H1 (cell line): ENCODE results near the gene AKR1B1. TPM values are rescaled to one million over a fixed set of nuclear protein-coding genes. Genes with fewer than 3 reads are reported as not detected.

Experiments
- CTCF ChIA-PET: fragments of 300-600 bp; sonication (Branson Sonifier 250); formaldehyde crosslinking; loops from one replicate; lab custom pipeline; 2021; ENCODE audit not compliant: partially characterized antibody; lab: Charles Lee
- POLR2A ChIA-PET: fragments of 300-600 bp; sonication (Branson Sonifier 250); formaldehyde crosslinking; loops from one replicate; lab custom pipeline; 2021; ENCODE audit warnings: inconsistent platforms; ENCODE audit not compliant: partially characterized antibody; lab: Charles Lee
- DNase-seq, 2 experiments: peaks; one replicate each; pipeline versions ENCODE4 v3.0.0 to v3.0.0-alpha.2; 2010 to 2022; ENCODE audit warnings: low spot score in 2 of 2, low read depth in 1 of 2, mixed read lengths in 1 of 2
- FAIRE-seq: peaks from 2 replicates; lab custom pipeline; 2011; peaks lifted over from hg19 to GRCh38; lab: Jason Lieb, UNC
- H2AFZ ChIP-seq: 2 replicates; pipeline ENCODE4 v1.8.1; 2012; ENCODE audit warnings: low read length, inconsistent platforms
- H2AK5ac ChIP-seq: 2 replicates; pipeline ENCODE4 v1.6.1; 2013; ENCODE audit warnings: low read depth, low read length
- H2BK120ac ChIP-seq: replicated peaks from 2 replicates; pipeline ENCODE3; 2013; ENCODE audit warnings: low read depth, low read length, inconsistent platforms
- H2BK12ac ChIP-seq: 2 replicates; pipeline ENCODE4 v1.6.1; 2013; ENCODE audit warnings: low read depth, low read length
- H2BK15ac ChIP-seq: 2 replicates; pipeline ENCODE4 v1.6.1; 2013; ENCODE audit warnings: low read length
- H2BK20ac ChIP-seq: 2 replicates; pipeline ENCODE4 v1.6.1; 2013; ENCODE audit warnings: low read length
- H2BK5ac ChIP-seq: 2 replicates; pipeline ENCODE4 v1.6.1; 2013; ENCODE audit warnings: low read depth, low read length
- H3K14ac ChIP-seq: 2 replicates; pipeline ENCODE4 v1.6.1; 2013; ENCODE audit warnings: inconsistent platforms; ENCODE audit not compliant: insufficient read length
- H3K18ac ChIP-seq: 2 replicates; pipeline ENCODE4 v1.6.1; 2013; ENCODE audit warnings: low read length; ENCODE audit errors: extremely low read depth
- H3K23ac ChIP-seq: 2 replicates; pipeline ENCODE4 v1.6.1; 2013; ENCODE audit warnings: inconsistent platforms; ENCODE audit not compliant: insufficient read length
- H3K23me2 ChIP-seq: 2 replicates; pipeline ENCODE4 v1.6.1; 2013; ENCODE audit warnings: low read depth, low read length
- H3K27ac ChIP-seq: 2 replicates; pipeline ENCODE4 v1.6.1; 2011; ENCODE audit warnings: low read depth, low read length, inconsistent platforms
- H3K27me3 ChIP-seq, 4 experiments: replicated peaks in 1 of 4; 1 replicate in 1 of 4; 2 replicates in 3 of 4; pipeline versions ENCODE4 v1.6.1 to v1.8.1; 2011 to 2013; ENCODE audit warnings: low read length in 3 of 4, mild to moderate bottlenecking in 3 of 4, inconsistent platforms in 2 of 4, mixed read lengths in 2 of 4, moderate library complexity in 1 of 4; ENCODE audit not compliant: control insufficient read depth in 3 of 4, insufficient read depth in 3 of 4; ENCODE audit errors: extremely low read depth in 1 of 4
- H3K36me3 ChIP-seq, 4 experiments: 2 replicates each; pipeline versions ENCODE4 v1.6.1 to v1.8.1; 2011 to 2013; ENCODE audit warnings: mild to moderate bottlenecking in 4 of 4, low read length in 3 of 4, moderate library complexity in 2 of 4, control low read depth in 1 of 4, inconsistent platforms in 1 of 4; ENCODE audit not compliant: insufficient read depth in 4 of 4, control insufficient read depth in 2 of 4
- H3K4ac ChIP-seq: replicated peaks from 2 replicates; pipeline ENCODE3; 2013; ENCODE audit warnings: low read length, low read depth, mixed read lengths, inconsistent platforms; ENCODE audit not compliant: insufficient read length
- H3K4me1 ChIP-seq, 4 experiments: replicated peaks in 1 of 4; 1 replicate in 1 of 4; 2 replicates in 3 of 4; pipeline versions ENCODE4 v1.6.1 to v1.8.1; 2011 to 2013; ENCODE audit warnings: low read length in 3 of 4, inconsistent platforms in 2 of 4, mixed read lengths in 1 of 4; ENCODE audit not compliant: insufficient read depth in 4 of 4, control insufficient read depth in 3 of 4
- H3K4me2 ChIP-seq, 2 experiments: 2 replicates each; pipeline versions ENCODE4 v1.6.1 to v1.8.1; 2011 to 2013; ENCODE audit warnings: low read depth in 2 of 2, low read length in 2 of 2, control low read depth in 1 of 2, inconsistent platforms in 1 of 2, mild to moderate bottlenecking in 1 of 2; ENCODE audit not compliant: insufficient read depth in 1 of 2
- H3K4me3 ChIP-seq, 4 experiments: fragments of 200-600, 300-600 bp in 1 of 4; sonication (generic), shearing (Covaris generic), sonication (Bioruptor Twin) in 1 of 4; 2 replicates each; pipeline versions ENCODE4 v1.5.1 to v1.8.1; 2011 to 2016; ENCODE audit warnings: low read length in 4 of 4, low read depth in 3 of 4, control low read depth in 2 of 4, inconsistent platforms in 2 of 4, mild to moderate bottlenecking in 2 of 4, mixed read lengths in 1 of 4, moderate library complexity in 1 of 4; ENCODE audit not compliant: insufficient read depth in 2 of 4; ENCODE audit errors: extremely low read depth in 1 of 4
- H3K56ac ChIP-seq: replicated peaks from 2 replicates; pipeline ENCODE3; 2013; ENCODE audit warnings: low read depth, mild to moderate bottlenecking, mixed read lengths, low read length, inconsistent platforms; ENCODE audit not compliant: insufficient read length
- H3K79me1 ChIP-seq: 2 replicates; pipeline ENCODE4 v1.6.1; 2013; ENCODE audit warnings: low read depth, low read length, control low read depth
- H3K79me2 ChIP-seq, 2 experiments: 2 replicates each; pipeline versions ENCODE4 v1.6.1 to v1.8.1; 2012 to 2013; ENCODE audit warnings: low read length in 2 of 2, mild to moderate bottlenecking in 2 of 2, inconsistent platforms in 1 of 2; ENCODE audit not compliant: insufficient read depth in 2 of 2, control insufficient read depth in 1 of 2
- H3K9ac ChIP-seq, 4 experiments: replicated peaks in 1 of 4; 1 replicate in 1 of 4; 2 replicates in 3 of 4; pipeline versions ENCODE4 v1.6.1 to v1.8.1; 2011 to 2013; ENCODE audit warnings: low read depth in 3 of 4, low read length in 3 of 4, control low read depth in 2 of 4, mild to moderate bottlenecking in 2 of 4, moderate library complexity in 2 of 4, inconsistent platforms in 1 of 4; ENCODE audit errors: extremely low read depth in 1 of 4
- H3K9me3 ChIP-seq, 2 experiments: 2 replicates each; pipeline versions ENCODE4 v1.6.1 to v1.8.1; 2012 to 2013; ENCODE audit warnings: mild to moderate bottlenecking in 2 of 2, moderate library complexity in 2 of 2, control low read depth in 1 of 2, inconsistent platforms in 1 of 2, low read depth in 1 of 2, low read length in 1 of 2, mixed read lengths in 1 of 2; ENCODE audit not compliant: insufficient read depth in 2 of 2
- H4K20me1 ChIP-seq, 2 experiments: replicated peaks in 1 of 2; 2 replicates each; pipeline versions ENCODE3 to v1.8.1; 2011 to 2013; ENCODE audit warnings: inconsistent platforms in 2 of 2, low read length in 2 of 2, mild to moderate bottlenecking in 1 of 2; ENCODE audit not compliant: insufficient read depth in 2 of 2, control insufficient read depth in 1 of 2
- H4K5ac ChIP-seq: 2 replicates; pipeline ENCODE4 v1.6.1; 2013; ENCODE audit warnings: low read length, low read depth, mixed read lengths, inconsistent platforms; ENCODE audit not compliant: insufficient read length
- H4K8ac ChIP-seq: 2 replicates; pipeline ENCODE4 v1.8.0; 2013; ENCODE audit warnings: mild to moderate bottlenecking, moderate library complexity, low read length, inconsistent platforms; ENCODE audit not compliant: insufficient read depth; ENCODE audit errors: extremely low read depth
- H4K91ac ChIP-seq: replicated peaks from 2 replicates; pipeline ENCODE3; 2013; ENCODE audit warnings: low read length, mixed read lengths, inconsistent platforms; ENCODE audit not compliant: insufficient read length
- ASH2L ChIP-seq: fragments of 200-600, 300-600 bp; sonication (generic); IDR thresholded peaks from one replicate; pipeline ENCODE4 v1.7.1; 2017; ENCODE audit warnings: low read length
- CHD1 ChIP-seq: IDR thresholded peaks from 2 replicates; pipeline ENCODE4 v1.6.1; 2012; ENCODE audit warnings: low read depth, low read length, improper control_type of control experiment
- CREB1 ChIP-seq: IDR thresholded peaks from 2 replicates; pipeline ENCODE4 v1.6.1; 2012; ENCODE audit warnings: inconsistent platforms
- E2F6 ChIP-seq: IDR thresholded peaks from 2 replicates; pipeline ENCODE4 v1.6.1; 2012; ENCODE audit warnings: inconsistent platforms
- JUN ChIP-seq: IDR thresholded peaks from 2 replicates; pipeline ENCODE4 v1.6.1; 2011; ENCODE audit warnings: low read depth, mild to moderate bottlenecking, improper control_type of control experiment, low read length
- KDM4A ChIP-seq: IDR thresholded peaks from one replicate; pipeline ENCODE4 v1.7.1; 2012; ENCODE audit warnings: low read depth, mild to moderate bottlenecking, moderate library complexity, low read length, inconsistent platforms; ENCODE audit not compliant: severe bottlenecking
- NRF1 ChIP-seq: IDR thresholded peaks from 2 replicates; pipeline ENCODE4 v1.6.1; 2011; ENCODE audit warnings: mild to moderate bottlenecking, low read depth, low read length, improper control_type of control experiment
- POLR2A ChIP-seq, 2 experiments: IDR thresholded peaks; 1 replicate in 1 of 2; 2 replicates in 1 of 2; pipeline ENCODE4 v1.6.1; 2011; ENCODE audit warnings: low read depth in 2 of 2, low read length in 2 of 2, mild to moderate bottlenecking in 2 of 2; ENCODE audit errors: control extremely low read depth in 1 of 2
- SIN3A ChIP-seq, 2 experiments: IDR thresholded peaks in 1 of 2; conservative IDR thresholded peaks in 1 of 2; 2 replicates each; pipeline ENCODE4 v1.6.1; 2011 to 2012; ENCODE audit warnings: low read length in 2 of 2, improper control_type of control experiment in 1 of 2, low read depth in 1 of 2, mild to moderate bottlenecking in 1 of 2
- SIRT6 ChIP-seq: IDR thresholded peaks from one replicate; pipeline ENCODE4 v1.7.1; 2012; ENCODE audit warnings: low read length, inconsistent platforms
- SP4 ChIP-seq: IDR thresholded peaks from 2 replicates; pipeline ENCODE4 v1.6.1; 2012; ENCODE audit warnings: low read length, inconsistent platforms
- TBP ChIP-seq: IDR thresholded peaks from 2 replicates; pipeline ENCODE4 v1.6.1; 2011; ENCODE audit warnings: low read depth, low read length, improper control_type of control experiment
- TEAD4 ChIP-seq: IDR thresholded peaks from 2 replicates; pipeline ENCODE4 v1.6.1; 2012; ENCODE audit warnings: low read depth, low read length, inconsistent platforms, mixed read lengths
- YY1 ChIP-seq: IDR thresholded peaks from 2 replicates; pipeline ENCODE4 v1.6.1; 2011; ENCODE audit warnings: low read depth, mild to moderate bottlenecking, low read length
- WGBS, 2 experiments: shearing (Covaris generic) in 1 of 2; methylation state at CpG; one replicate each; pipeline versions ENCODE4 v1.1.6 to v1.1.7; 2013 to 2015; ENCODE audit warnings: low lambda C conversion rate in 2 of 2, mixed read lengths in 2 of 2, inconsistent platforms in 1 of 2, low coverage in 1 of 2, missing lambda C conversion rate in 1 of 2; ENCODE audit not compliant: insufficient replicate concordance in 2 of 2, insufficient coverage in 1 of 2, insufficient read length in 1 of 2; ENCODE audit errors: extremely low coverage in 1 of 2, missing lambda C conversion rate in 1 of 2; 5-methylcytosine and 5-hydroxymethylcytosine counted together
- polyA plus RNA-seq, 7 experiments: library from polyadenylated mRNA; depleted of rRNA in 3 of 7; stranded (reverse) in 5 of 7; unstranded in 2 of 7; fragments of >200 nt in 5 of 7; fragments of 200-250 nt in 2 of 7; gene quantifications; 1 replicate in 5 of 7; 2 replicates in 1 of 7; 4 replicates in 1 of 7; pipeline versions ENCODE4 v1.2.1 to v1.2.3, GENCODE V29; 2011 to 2013; ENCODE audit warnings: missing spikeins in 2 of 7, mixed read lengths in 2 of 7
- total RNA-seq: library from RNA; stranded (reverse); fragmentation: NEBNext Ultra II Directional; extraction: Animal tissue kit (Norgen Biotek cat#: 25700); gene quantifications from 2 replicates; pipeline ENCODE4 v1.2.1, GENCODE V29; 2021
- TF ChIP-seq, protein P1 (sequence below): IDR thresholded peaks from 2 replicates; pipeline ENCODE4 v1.6.1; 2011; ENCODE audit warnings: low read length, improper control_type of control experiment

Gene AKR1B1
- total and polyA plus RNA-seq, 2 of the 8 experiments (the other 6 are each of a cell fraction or from before 2014, with no cell fraction given) = 195 to 273 TPM

DNA sequence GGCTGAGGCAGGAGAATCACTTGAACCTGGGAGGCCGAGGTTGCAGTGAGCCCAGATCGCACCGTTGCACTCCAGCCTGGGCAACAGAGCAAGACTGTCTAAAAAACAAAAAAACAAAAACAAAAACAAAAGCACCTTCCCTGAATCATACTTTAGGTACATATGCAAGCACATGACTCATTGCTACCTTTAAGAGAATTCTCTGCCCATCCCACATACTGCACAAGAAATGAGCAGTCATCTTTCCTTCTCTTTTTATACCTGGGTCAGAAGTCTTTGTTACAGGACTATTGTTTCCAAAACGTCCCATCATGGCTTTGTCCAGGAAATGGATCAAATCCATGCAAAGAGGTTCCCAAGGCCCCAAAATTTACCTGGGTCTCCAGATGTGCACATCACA, 47.0 kb upstream of the AKR1B1 start:
- DNase-seq (no peak), FAIRE-seq (no peak)
- WGBS, 2 experiments = 78% methylated on average over 4 of the region's 4 CpGs; no CpG with 5 or more reads in 1 of the 2 experiments
- Histone ChIP-seq H4K8ac (no peak overlapping the region), H3K9me3 (no peaks in the 10 kb centered on the region), H2AFZ (no peak overlapping the region), H3K56ac (no peak overlapping the region), H4K91ac (no peak overlapping the region), H3K27me3 (no peaks in the 10 kb centered on the region), H2BK20ac (no peak overlapping the region), H2BK5ac (no peak overlapping the region), H3K79me2 (no peaks in the 10 kb centered on the region), H3K14ac (no peak overlapping the region), H3K79me1 (no peaks in the 10 kb centered on the region), H3K9ac (no peak overlapping the region), H3K4me1 (no peaks in the 10 kb centered on the region), H2BK120ac (no peak overlapping the region), H4K5ac (no peak overlapping the region), H3K4me2 (no peak overlapping the region), H2AK5ac (no peak overlapping the region), H3K27ac (no peak overlapping the region), H2BK12ac (no peak overlapping the region), H3K36me3 (no peaks in the 10 kb centered on the region), H3K23me2 (no peaks in the 10 kb centered on the region), H2BK15ac (no peak overlapping the region), H3K23ac (no peak overlapping the region), H3K18ac (no peak overlapping the region), H3K4me3 (no peak overlapping the region), H4K20me1 (no peaks in the 10 kb centered on the region), H3K4ac (no peak overlapping the region)
- CTCF ChIA-PET = interaction anchor here (1.7 to 2.3 kb wide), 2 partner anchors 9 to 48 kb away, joined by 5 to 7 read pairs; partner anchors contain the start of gene AKR1B1
- POLR2A ChIA-PET = no interaction called here
- TF ChIP-seq ASH2L (no peak), POLR2A (IDR thresholded peaks at IDR 0.05; ENCODE audit: control extremely low read depth in 1 of 2, low read depth in 2 of 2, low read length in 2 of 2) (no peak), SIN3A (conservative IDR thresholded peaks at IDR 0.05 in 1 of 2, IDR thresholded peaks at IDR 0.05 in 1 of 2; ENCODE audit: low read depth in 1 of 2, low read length in 2 of 2) (no peak), JUN (no peak), CREB1 (no peak), SIRT6 (no peak), E2F6 (no peak), TEAD4 (no peak), NRF1 (no peak), CHD1 (no peak), KDM4A (no peak), TBP (no peak), YY1 (no peak), SP4 (no peak)
- TF ChIP-seq, protein P1, sequence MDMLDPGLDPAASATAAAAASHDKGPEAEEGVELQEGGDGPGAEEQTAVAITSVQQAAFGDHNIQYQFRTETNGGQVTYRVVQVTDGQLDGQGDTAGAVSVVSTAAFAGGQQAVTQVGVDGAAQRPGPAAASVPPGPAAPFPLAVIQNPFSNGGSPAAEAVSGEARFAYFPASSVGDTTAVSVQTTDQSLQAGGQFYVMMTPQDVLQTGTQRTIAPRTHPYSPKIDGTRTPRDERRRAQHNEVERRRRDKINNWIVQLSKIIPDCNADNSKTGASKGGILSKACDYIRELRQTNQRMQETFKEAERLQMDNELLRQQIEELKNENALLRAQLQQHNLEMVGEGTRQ = no peak
